Measurements from ENCODE around the gene FAM222B.
A peak's percentile ranks its signal among the peaks of the same experiment; 100 is the strongest.
"Not testable (repeated sequence)": the region's sequence is repeated elsewhere in the genome, so short reads cannot be mapped to it uniquely, and the experiment has no call there.

The FAM222B gene

GRCh38 chr17:28842282-28843012, at the start of gene FAM222B:
Gene FAM222B (minus strand): TSS chr17:28842790. CDS start chr17:28766667, 76,123 bp downstream.
- DNase-seq: peak; percentile 92

GRCh38 chr17:28892024-28892423, 49.4 kb upstream of the FAM222B start:
- DNase-seq: no peak

GRCh38 chr17:28891201-28891600, 48.6 kb upstream of the FAM222B start:
- DNase-seq: no peak

GRCh38 chr17:28889996-28890395, 47.4 kb upstream of the FAM222B start:
- no peak for DNase-seq

GRCh38 chr17:28888832-28889231, 46.2 kb upstream of the FAM222B start:
- DNase-seq: no peak

DNA sequence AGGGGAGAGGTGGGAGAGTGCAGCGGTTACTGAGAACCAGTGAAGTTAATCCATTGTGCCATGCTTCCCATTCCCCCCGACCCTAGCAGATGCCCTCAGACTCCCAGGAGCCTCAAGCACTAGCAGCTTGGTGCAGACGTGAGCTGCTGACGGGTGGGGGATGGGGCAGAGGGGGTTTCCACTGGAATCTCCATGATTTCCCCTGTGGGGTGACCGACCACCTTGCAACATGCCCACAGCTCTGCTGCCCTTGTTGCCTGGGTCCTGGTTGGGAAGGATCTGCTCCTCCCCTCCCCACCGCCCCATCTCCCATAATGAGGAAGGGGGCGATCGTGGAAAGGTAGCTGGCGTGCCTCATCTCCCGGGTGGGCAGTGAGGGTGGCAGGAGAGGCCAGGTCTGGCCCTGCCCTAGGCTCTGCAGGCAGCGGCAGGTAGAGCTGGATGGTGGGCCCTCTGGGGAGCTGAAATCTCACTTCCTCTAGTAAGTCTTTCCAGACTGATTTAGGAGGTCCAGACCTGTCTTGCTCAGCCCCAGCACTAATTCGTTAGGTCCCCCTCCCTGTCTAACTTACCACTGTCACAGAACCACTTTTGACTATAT, 45.4 kb upstream of the FAM222B start:
- DNase-seq: no peak

DNA sequence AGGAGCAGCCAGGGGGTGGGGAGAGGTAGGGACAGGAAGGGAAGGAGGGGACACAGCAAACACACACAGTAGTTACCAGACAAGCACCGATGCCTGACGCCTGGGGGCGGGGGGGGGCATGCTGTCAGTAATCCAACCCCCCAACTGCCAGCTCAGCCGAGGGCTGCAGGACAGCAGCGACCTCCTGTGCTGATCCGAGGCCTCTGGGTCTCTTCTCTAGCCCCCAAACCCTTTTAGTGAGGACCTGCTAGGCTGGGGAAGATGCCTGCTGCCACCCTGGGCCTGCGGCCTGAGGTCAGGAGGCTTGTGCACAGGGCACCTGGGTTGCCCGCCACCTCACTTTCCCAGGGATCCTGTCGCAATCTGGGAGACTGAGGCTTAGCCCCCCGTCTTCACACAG, 43.4 kb upstream of the FAM222B start:
- DNase-seq: no peak

- DNase-seq: no peak
Observed at GRCh38 chr17:28885363-28885762, 42.8 kb upstream of the FAM222B start.

GRCh38 chr17:28883967-28884702, 41.5 kb upstream of the FAM222B start:
- no peak for DNase-seq

DNA sequence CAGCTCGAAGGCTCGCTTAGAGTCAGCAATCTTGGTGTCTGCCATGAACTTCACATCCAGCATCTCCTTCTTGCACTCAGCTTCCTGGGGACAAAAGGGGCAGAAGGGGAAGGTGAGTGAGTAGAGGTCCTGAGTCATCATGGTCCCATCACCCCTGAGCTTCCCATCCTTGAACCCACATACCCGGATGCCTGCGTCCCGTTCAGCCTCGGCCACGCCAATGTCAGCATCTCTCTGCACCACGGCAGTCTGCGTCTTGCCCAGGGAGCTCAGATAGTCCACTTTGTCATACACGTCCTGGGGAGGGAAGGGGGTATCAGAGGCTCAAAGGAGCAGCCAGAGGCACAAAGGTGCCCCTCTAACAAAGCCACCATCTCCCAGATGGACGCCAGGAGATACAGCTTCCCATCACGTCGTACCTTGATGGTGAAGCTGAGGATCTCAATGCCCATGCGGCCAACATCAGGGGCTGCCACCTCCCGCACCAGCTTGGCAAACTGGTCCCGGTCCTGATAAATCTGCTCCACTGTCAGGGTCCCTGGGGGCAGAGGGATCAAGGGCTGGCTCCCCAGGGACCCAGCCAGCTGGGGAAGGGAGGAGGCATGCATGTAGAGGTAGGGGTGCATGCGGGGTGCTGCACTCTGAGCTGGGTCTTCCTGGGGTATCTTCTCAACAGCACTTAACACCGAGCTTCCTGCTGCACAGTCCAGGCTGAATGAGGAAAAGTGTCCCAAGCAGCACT, 39.7 kb upstream of the FAM222B start:
- no peak for DNase-seq

DNA sequence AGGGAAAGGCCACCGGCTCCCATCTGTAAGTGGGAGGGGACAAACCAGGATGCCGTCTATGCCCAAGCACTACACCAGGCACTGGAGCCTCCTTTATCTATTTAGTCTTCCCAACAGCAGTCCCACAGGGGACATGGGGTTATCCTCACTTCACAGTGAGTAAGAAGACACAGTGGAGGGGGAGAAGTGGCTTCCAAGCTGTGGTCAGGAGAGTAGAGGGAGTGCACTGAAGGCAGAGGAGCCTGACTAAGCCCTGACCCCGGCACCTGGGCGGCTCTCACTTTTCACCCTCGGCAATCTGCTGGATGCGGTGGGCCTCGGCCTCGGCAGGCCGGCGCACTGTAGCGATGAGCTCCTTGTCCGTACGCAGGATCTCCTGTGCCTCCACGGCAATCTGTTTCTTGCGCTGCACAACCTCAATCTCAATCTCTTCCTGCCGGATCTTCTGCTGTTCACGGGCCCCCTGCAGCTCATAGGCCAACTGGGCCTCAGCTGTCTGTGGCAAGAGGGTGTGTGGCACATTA, 39.0 kb upstream of the FAM222B start:
- DNase-seq: no peak

- DNase-seq: no peak
Observed at GRCh38 chr17:28880572-28880945, 38.0 kb upstream of the FAM222B start.

- DNase-seq: no peak
Observed at GRCh38 chr17:28879886-28880571, 37.4 kb upstream of the FAM222B start.

DNA sequence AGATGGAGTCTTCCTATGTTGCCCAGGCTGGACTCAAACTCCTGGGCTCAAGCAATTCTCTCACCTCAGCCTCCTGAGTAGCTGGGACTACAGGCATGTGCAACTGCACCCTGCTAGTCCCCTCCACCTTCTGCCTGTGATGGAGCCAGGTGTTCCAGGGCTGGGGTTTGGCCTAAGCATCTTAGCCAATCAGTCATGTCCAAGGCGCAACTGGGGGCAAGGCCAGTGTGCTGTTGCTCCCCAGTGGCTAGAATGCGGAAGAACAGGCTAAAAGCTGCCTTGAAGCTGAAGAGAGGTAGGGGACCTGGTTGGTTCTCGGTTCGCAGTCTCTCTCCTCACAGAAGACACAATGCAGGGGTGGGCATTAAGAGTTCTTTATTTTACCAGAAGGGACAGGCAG, 36.4 kb upstream of the FAM222B start:
- peak; percentile 20 for DNase-seq

GRCh38 chr17:28878158-28878910, 35.7 kb upstream of the FAM222B start:
- no peak for DNase-seq

- DNase-seq: not testable (repeated sequence)
Observed at GRCh38 chr17:28877150-28877711, 34.6 kb upstream of the FAM222B start.

GRCh38 chr17:28875848-28876550, 33.4 kb upstream of the FAM222B start:
- peak; percentile 27 for DNase-seq

DNA sequence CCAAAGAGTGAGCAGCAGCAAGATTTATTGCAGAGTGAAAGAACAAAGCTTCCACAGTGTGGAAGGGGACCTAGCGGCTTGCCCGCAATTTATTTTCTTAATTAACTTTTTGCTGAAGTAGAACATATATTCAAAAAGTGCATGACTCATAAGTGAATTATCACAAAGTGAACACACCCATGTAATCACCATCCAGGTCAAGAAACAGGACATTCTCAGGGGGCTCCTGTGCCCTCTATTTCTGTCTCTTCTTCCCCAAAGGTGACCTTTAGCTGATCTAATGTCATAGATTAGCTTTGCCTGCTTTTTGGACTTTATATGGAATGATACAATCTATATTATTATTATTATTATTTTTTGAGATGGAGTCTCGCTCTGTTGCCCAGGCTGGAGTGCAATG, 32.2 kb upstream of the FAM222B start:
- no peak for DNase-seq

DNA sequence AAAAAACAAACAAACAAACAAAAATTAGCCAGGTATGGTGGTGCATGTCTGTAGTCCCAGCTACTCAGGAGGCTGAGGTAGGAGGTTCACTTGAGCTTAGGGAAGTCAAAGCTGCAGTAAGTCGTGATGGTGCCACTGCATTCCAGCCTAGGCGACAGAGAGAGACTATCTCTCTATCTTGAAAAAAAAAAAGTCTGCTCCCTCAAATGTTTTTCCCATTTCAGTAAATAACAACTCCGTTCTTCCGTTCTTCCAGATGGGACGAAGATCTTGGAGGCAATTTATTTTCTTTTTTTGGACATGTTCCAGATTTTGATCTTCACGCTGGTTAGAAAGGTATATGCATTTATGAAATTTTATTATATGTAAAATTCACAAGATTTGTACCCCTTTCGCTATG, 31.2 kb upstream of the FAM222B start:
- DNase-seq: no peak

DNA sequence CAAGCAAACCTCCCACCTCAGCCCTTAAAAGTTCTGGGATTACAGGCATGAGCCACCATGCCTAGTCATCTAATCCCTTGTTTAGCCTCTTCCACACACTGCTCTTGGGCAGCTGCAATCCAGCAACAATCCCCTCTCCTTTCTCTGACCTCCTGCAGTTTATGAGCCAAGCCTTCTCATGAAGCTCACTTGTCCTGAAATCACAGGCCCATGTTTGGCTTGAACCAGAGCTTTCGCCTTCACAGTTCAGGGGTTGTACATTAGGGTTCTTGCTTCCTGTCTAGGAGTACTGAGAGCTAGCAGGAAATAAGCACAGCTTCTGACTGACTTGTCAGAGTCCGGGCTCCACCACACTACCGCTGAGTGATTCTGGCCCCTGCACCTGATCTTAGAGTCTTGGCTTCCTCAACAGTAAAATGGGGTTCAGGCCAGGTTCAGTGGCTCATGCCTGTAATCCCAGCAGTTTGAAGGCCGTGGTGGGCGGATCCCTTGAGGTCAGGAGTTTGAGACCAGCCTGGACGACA, 28.5 kb upstream of the FAM222B start:
- DNase-seq: peak; percentile 48
